GM12874 (cell line): ENCODE measurements around the gene PCCB.

Experiments used
- TF ChIP-seq, protein P1 (sequence below): IDR thresholded peaks from 2 replicates; pipeline ENCODE4 v1.5.1; 2011; ENCODE audit warnings: low read depth, mild to moderate bottlenecking, control low read depth, low read length, moderate library complexity; ENCODE audit not compliant: insufficient read depth

Gene PCCB

DNA sequence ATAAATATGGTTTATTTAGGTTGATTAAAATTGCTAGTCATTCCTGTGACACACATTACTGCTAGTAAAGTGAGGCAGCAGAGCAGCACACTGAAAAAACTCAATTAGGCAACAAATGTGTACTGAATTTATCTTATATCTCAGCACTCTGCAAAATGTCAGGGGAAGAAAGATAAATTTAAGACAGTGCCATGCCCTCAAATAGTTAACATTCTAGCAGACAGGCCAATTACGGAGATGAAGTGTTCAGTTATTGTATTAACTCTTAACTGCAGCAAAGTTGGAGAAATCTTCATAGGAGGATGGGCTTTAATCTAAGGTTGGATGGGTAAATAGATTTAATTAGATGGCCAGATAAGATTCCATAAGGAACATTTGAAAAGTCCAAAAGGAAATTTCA lies 127.9 kb downstream of the PCCB start:
- TF ChIP-seq, protein P1, sequence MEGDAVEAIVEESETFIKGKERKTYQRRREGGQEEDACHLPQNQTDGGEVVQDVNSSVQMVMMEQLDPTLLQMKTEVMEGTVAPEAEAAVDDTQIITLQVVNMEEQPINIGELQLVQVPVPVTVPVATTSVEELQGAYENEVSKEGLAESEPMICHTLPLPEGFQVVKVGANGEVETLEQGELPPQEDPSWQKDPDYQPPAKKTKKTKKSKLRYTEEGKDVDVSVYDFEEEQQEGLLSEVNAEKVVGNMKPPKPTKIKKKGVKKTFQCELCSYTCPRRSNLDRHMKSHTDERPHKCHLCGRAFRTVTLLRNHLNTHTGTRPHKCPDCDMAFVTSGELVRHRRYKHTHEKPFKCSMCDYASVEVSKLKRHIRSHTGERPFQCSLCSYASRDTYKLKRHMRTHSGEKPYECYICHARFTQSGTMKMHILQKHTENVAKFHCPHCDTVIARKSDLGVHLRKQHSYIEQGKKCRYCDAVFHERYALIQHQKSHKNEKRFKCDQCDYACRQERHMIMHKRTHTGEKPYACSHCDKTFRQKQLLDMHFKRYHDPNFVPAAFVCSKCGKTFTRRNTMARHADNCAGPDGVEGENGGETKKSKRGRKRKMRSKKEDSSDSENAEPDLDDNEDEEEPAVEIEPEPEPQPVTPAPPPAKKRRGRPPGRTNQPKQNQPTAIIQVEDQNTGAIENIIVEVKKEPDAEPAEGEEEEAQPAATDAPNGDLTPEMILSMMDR: no peak
